Glomerular visceral epithelial cell (primary cell): ENCODE results near the gene ZNF536.
"Not testable (repeated sequence)": the region's sequence is repeated elsewhere in the genome, so short reads cannot be mapped to it uniquely, and the experiment has no call there.

Experiments
- DNase-seq: peaks from one replicate; pipeline ENCODE4 v3.0.0-alpha.2; 2016; ENCODE audit errors: extremely low spot score

Gene ZNF536

GRCh38 chr19:30481823-30482222 lies 109.6 kb downstream of the ZNF536 start:
- DNase-seq: no peak

- DNase-seq: no peak
Observed at GRCh38 chr19:30482956-30483355, 110.8 kb downstream of the ZNF536 start.

GRCh38 chr19:30486250-30486649 lies 114.1 kb downstream of the ZNF536 start:
- DNase-seq: not testable (repeated sequence)

- no peak for DNase-seq
Observed at GRCh38 chr19:30487178-30487577, 115.0 kb downstream of the ZNF536 start.

GRCh38 chr19:30488191-30488590 lies 116.0 kb downstream of the ZNF536 start:
- no peak for DNase-seq

GRCh38 chr19:30490760-30491159 lies 118.6 kb downstream of the ZNF536 start:
- no peak for DNase-seq

GRCh38 chr19:30492586-30493270 lies 120.5 kb downstream of the ZNF536 start:
- DNase-seq: no peak

- DNase-seq: no peak
Observed at GRCh38 chr19:30497034-30497433, 124.8 kb downstream of the ZNF536 start.

- DNase-seq: not testable (repeated sequence)
Observed at GRCh38 chr19:30498085-30498484, 125.9 kb downstream of the ZNF536 start.

- DNase-seq: no peak
Observed at GRCh38 chr19:30498707-30499106, 126.5 kb downstream of the ZNF536 start.

GRCh38 chr19:30504272-30504671 lies 132.1 kb downstream of the ZNF536 start:
- DNase-seq: no peak

GRCh38 chr19:30512176-30513081 lies 140.2 kb downstream of the ZNF536 start:
- no peak for DNase-seq

- no peak for DNase-seq
Observed at GRCh38 chr19:30513082-30513411, 140.9 kb downstream of the ZNF536 start.

- DNase-seq: no peak
Observed at GRCh38 chr19:30516111-30516510, 143.9 kb downstream of the ZNF536 start.

GRCh38 chr19:30516531-30516930 lies 144.3 kb downstream of the ZNF536 start:
- no peak for DNase-seq

GRCh38 chr19:30518965-30519606 lies 146.9 kb downstream of the ZNF536 start:
- no peak for DNase-seq

GRCh38 chr19:30519607-30520205 lies 147.5 kb downstream of the ZNF536 start:
- no peak for DNase-seq

- no peak for DNase-seq
Observed at GRCh38 chr19:30520735-30521479, 148.7 kb downstream of the ZNF536 start.

- DNase-seq: no peak
Observed at GRCh38 chr19:30521937-30522336, 149.8 kb downstream of the ZNF536 start.

GRCh38 chr19:30522341-30522740 lies 150.2 kb downstream of the ZNF536 start:
- DNase-seq: no peak

GRCh38 chr19:30523791-30524190 lies 151.6 kb downstream of the ZNF536 start:
- no peak for DNase-seq

- DNase-seq: no peak
Observed at GRCh38 chr19:30525383-30525782, 153.2 kb downstream of the ZNF536 start.
